ENCODE data around the gene QARS1.

QARS1 gene

DNA sequence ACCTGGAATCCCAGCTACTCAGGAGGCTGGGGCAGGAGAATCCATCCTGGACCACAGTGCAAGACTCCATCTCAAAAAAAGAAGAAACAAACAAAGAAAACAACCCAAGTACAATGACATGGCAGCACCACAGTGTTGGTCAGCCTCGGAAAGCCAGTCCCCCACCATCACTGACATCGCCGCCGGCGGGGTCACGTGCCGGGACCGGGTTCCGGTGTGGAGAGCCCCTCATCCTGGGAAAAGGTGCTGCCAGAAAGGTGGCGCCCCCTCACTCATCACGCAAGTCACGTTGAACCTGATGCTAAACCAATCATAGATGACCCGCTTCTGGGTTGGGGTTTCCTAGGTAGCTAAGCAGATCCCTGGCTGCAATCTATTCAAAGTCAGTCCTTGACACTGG is 28.4 kb downstream of the QARS1 start:
- peaks cover 8% of the 10 kb centered on the region for H3K79me1 ChIP-seq (ENCODE audit: low read length)
- peaks cover 22% of the 10 kb centered on the region for H3K79me2 ChIP-seq (ENCODE audit: control insufficient read depth, insufficient read depth, low read length)
- H3K4ac ChIP-seq (ENCODE audit: low read depth, low read length), result no peak overlapping the region
- no CpG with 5 or more reads among the region's 13 CpGs for WGBS (ENCODE audit: extremely low coverage, insufficient coverage, low lambda C conversion rate)
- H2AK5ac ChIP-seq (ENCODE audit: low read length), result no peak overlapping the region
- H3K4me2 ChIP-seq (ENCODE audit: low read length), result no peak overlapping the region
- no peak overlapping the region for H3K4me3 ChIP-seq (ENCODE audit: low read length)
- no peak overlapping the region for H3K27ac ChIP-seq (ENCODE audit: low read depth, low read length)
- H2BK15ac ChIP-seq (replicated peaks; ENCODE audit: low read depth), result no peak overlapping the region
- H3K36me3 ChIP-seq (ENCODE audit: control insufficient read depth, insufficient read depth, low read length), result peaks cover 12% of the 10 kb centered on the region
- no peak overlapping the region for H3K56ac ChIP-seq (ENCODE audit: low read length)
- no peak overlapping the region for H2BK5ac ChIP-seq (ENCODE audit: low read length)
- H3K27me3 ChIP-seq (ENCODE audit: insufficient read depth, low read length, poor library complexity), result no peaks in the 10 kb centered on the region
- no peak overlapping the region for H4K5ac ChIP-seq (ENCODE audit: low read length)
- H4K8ac ChIP-seq (ENCODE audit: low read depth, low read length), result no peak overlapping the region
- no peak overlapping the region for H3K18ac ChIP-seq (ENCODE audit: low read length)
- H3K9ac ChIP-seq (ENCODE audit: low read length), result no peak overlapping the region
- no peak for DNase-seq
- no peak overlapping the region for H3K23ac ChIP-seq (ENCODE audit: low read length)
- no peak overlapping the region for H2BK120ac ChIP-seq (ENCODE audit: low read depth, low read length)
- no peaks in the 10 kb centered on the region for H3K4me1 ChIP-seq (ENCODE audit: control insufficient read depth, low read depth, low read length)

DNA sequence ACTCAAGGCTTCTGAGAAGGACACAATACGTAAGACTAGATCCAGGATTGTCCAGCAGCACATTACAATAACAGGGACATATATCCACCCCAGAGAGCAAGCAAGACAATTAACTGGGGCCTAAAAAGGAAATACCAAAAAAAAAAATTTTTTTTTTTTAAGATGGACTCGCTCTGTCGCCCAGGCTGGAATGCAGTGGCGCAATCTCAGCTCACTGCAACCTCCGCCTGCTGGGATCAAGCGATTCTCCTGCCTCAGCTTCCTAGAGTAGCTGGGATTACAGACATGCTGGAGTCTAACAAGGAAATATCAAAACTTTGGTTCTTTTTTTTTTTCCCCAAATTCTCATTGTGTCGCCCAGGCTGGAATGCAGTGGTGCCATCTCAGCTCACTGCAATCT is 46.5 kb downstream of the QARS1 start:
- Histone ChIP-seq H2BK15ac (replicated peaks; ENCODE audit: low read depth) (no peak overlapping the region), H3K27ac (ENCODE audit: low read depth, low read length) (no peak overlapping the region), H3K4me3 (ENCODE audit: low read length) (no peak overlapping the region), H3K56ac (ENCODE audit: low read length) (no peak overlapping the region), H3K18ac (ENCODE audit: low read length) (no peak overlapping the region), H3K4me1 (ENCODE audit: control insufficient read depth, low read depth, low read length) (no peaks in the 10 kb centered on the region), H2BK120ac (ENCODE audit: low read depth, low read length) (no peak overlapping the region), H3K4me2 (ENCODE audit: low read length) (no peak overlapping the region), H3K36me3 (ENCODE audit: control insufficient read depth, insufficient read depth, low read length) (peaks cover 17% of the 10 kb centered on the region), H2BK5ac (ENCODE audit: low read length) (no peak overlapping the region), H3K23ac (ENCODE audit: low read length) (no peak overlapping the region), H4K5ac (ENCODE audit: low read length) (no peak overlapping the region), H4K8ac (ENCODE audit: low read depth, low read length) (no peak overlapping the region), H3K4ac (ENCODE audit: low read depth, low read length) (no peak overlapping the region), H3K27me3 (ENCODE audit: insufficient read depth, low read length, poor library complexity) (no peaks in the 10 kb centered on the region), H2AK5ac (ENCODE audit: low read length) (no peak overlapping the region), H3K79me2 (ENCODE audit: control insufficient read depth, insufficient read depth, low read length) (no peaks in the 10 kb centered on the region), H3K79me1 (ENCODE audit: low read length) (peaks cover 3% of the 10 kb centered on the region), H3K9ac (ENCODE audit: low read length) (no peak overlapping the region)
- DNase-seq, result no peak
- WGBS (ENCODE audit: extremely low coverage, insufficient coverage, low lambda C conversion rate), result no CpG with 5 or more reads among the region's 7 CpGs

DNA sequence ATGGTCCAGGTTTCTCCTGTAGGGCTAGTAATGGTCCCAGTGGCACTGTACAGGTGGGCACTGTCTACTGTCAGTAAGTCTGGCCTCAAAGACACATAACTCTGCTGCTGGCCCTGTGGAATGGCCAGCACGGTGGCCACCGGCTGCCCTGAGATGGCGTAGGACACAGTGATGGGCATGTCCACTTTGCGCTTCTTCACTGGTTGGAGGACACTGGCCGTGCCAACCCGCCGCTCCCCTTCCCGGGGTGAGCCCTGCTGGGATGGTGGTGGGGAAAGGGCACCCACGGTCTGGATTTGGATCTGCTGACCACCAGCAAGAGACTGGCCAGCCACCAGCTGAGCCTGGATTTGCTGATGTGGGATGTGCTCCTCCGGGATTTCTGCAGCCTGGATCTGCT is 47.3 kb downstream of the QARS1 start:
- no peak overlapping the region for H3K4me2 ChIP-seq (ENCODE audit: low read length)
- no peak overlapping the region for H2BK120ac ChIP-seq (ENCODE audit: low read depth, low read length)
- WGBS (ENCODE audit: extremely low coverage, insufficient coverage, low lambda C conversion rate), result no CpG with 5 or more reads among the region's 10 CpGs
- H3K4me1 ChIP-seq (ENCODE audit: control insufficient read depth, low read depth, low read length), result no peaks in the 10 kb centered on the region
- no peaks in the 10 kb centered on the region for H3K27me3 ChIP-seq (ENCODE audit: insufficient read depth, low read length, poor library complexity)
- H2BK15ac ChIP-seq (replicated peaks; ENCODE audit: low read depth), result no peak overlapping the region
- DNase-seq, result no peak
- H3K56ac ChIP-seq (ENCODE audit: low read length), result no peak overlapping the region
- no peaks in the 10 kb centered on the region for H3K79me2 ChIP-seq (ENCODE audit: control insufficient read depth, insufficient read depth, low read length)
- H3K18ac ChIP-seq (ENCODE audit: low read length), result no peak overlapping the region
- H4K8ac ChIP-seq (ENCODE audit: low read depth, low read length), result no peak overlapping the region
- peaks cover 18% of the 10 kb centered on the region for H3K36me3 ChIP-seq (ENCODE audit: control insufficient read depth, insufficient read depth, low read length)
- H3K79me1 ChIP-seq (ENCODE audit: low read length), result peaks cover 3% of the 10 kb centered on the region
- H2BK5ac ChIP-seq (ENCODE audit: low read length), result no peak overlapping the region
- no peak overlapping the region for H3K23ac ChIP-seq (ENCODE audit: low read length)
- H2AK5ac ChIP-seq (ENCODE audit: low read length), result no peak overlapping the region
- H3K4me3 ChIP-seq (ENCODE audit: low read length), result no peak overlapping the region
- no peak overlapping the region for H3K27ac ChIP-seq (ENCODE audit: low read depth, low read length)
- H4K5ac ChIP-seq (ENCODE audit: low read length), result no peak overlapping the region
- no peak overlapping the region for H3K4ac ChIP-seq (ENCODE audit: low read depth, low read length)
- H3K9ac ChIP-seq (ENCODE audit: low read length), result no peak overlapping the region

DNA sequence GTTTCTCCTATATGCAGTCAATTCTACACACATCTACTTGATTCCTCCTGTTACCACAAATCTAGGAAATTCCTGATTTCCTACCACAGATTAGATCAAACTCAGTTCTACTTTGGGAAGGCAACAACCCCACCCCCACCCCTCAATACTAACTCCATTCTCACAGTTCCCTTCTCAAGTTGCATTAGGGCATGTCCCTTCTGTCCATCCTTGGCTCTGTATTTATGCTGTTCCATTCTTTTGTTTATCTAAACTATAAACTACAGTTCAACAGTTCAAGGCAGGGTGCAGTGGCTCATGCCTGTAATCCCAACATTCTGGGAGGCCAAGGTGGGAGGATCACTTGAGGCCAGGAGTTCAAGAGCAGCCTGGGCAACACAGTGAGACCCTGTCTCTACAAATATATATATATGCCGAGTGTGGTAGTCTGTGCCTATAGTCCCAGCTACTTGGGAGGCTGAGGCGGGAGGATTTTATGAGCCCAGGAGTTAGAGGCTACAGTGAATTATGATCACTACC is 50.2 kb downstream of the QARS1 start:
- H3K27ac ChIP-seq (ENCODE audit: low read depth, low read length), result no peak overlapping the region
- H2BK15ac ChIP-seq (replicated peaks; ENCODE audit: low read depth), result no peak overlapping the region
- H2AK5ac ChIP-seq (ENCODE audit: low read length), result no peak overlapping the region
- no peak overlapping the region for H2BK5ac ChIP-seq (ENCODE audit: low read length)
- no peak overlapping the region for H3K56ac ChIP-seq (ENCODE audit: low read length)
- H3K36me3 ChIP-seq (ENCODE audit: control insufficient read depth, insufficient read depth, low read length), result peaks cover 24% of the 10 kb centered on the region
- no peaks in the 10 kb centered on the region for H3K4me1 ChIP-seq (ENCODE audit: control insufficient read depth, low read depth, low read length)
- no peaks in the 10 kb centered on the region for H3K27me3 ChIP-seq (ENCODE audit: insufficient read depth, low read length, poor library complexity)
- no peak overlapping the region for H3K18ac ChIP-seq (ENCODE audit: low read length)
- H4K8ac ChIP-seq (ENCODE audit: low read depth, low read length), result no peak overlapping the region
- no peak overlapping the region for H3K4ac ChIP-seq (ENCODE audit: low read depth, low read length)
- H3K23ac ChIP-seq (ENCODE audit: low read length), result no peak overlapping the region
- H2BK120ac ChIP-seq (ENCODE audit: low read depth, low read length), result no peak overlapping the region
- H3K79me2 ChIP-seq (ENCODE audit: control insufficient read depth, insufficient read depth, low read length), result peaks cover 5% of the 10 kb centered on the region
- no peak overlapping the region for H3K4me3 ChIP-seq (ENCODE audit: low read length)
- H3K4me2 ChIP-seq (ENCODE audit: low read length), result no peak overlapping the region
- peaks cover 9% of the 10 kb centered on the region for H3K79me1 ChIP-seq (ENCODE audit: low read length)
- no peak overlapping the region for H4K5ac ChIP-seq (ENCODE audit: low read length)
- WGBS (ENCODE audit: extremely low coverage, insufficient coverage, low lambda C conversion rate), result no CpG with 5 or more reads among the region's 2 CpGs
- H3K9ac ChIP-seq (ENCODE audit: low read length), result no peak overlapping the region
- no peak for DNase-seq

DNA sequence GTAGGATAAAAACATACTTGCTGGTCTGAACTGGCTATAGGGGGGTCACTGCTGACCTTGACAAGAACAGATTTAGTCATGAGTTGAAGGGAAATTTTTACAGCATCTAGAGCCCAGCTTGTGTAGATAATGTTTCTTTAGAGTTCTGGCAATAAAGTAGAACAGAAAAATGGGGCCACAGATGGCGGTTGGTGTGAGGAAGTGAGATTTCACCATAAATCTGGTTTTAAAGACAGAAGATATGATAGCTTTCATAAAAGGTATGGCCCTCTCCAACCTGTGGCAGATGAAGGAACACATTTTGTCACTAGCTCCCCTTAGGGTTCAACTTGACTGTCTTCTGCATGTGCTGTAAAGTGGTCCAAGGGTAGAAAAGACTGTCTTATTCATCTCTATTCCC is 51.0 kb downstream of the QARS1 start:
- Histone ChIP-seq H3K4me2 (ENCODE audit: low read length) (no peak overlapping the region), H2BK5ac (ENCODE audit: low read length) (no peak overlapping the region), H3K4ac (ENCODE audit: low read depth, low read length) (no peak overlapping the region), H3K27ac (ENCODE audit: low read depth, low read length) (no peak overlapping the region), H3K18ac (ENCODE audit: low read length) (no peak overlapping the region), H3K4me3 (ENCODE audit: low read length) (no peak overlapping the region), H3K27me3 (ENCODE audit: insufficient read depth, low read length, poor library complexity) (no peaks in the 10 kb centered on the region), H3K4me1 (ENCODE audit: control insufficient read depth, low read depth, low read length) (no peaks in the 10 kb centered on the region), H3K23ac (ENCODE audit: low read length) (no peak overlapping the region), H2AK5ac (ENCODE audit: low read length) (no peak overlapping the region), H2BK15ac (replicated peaks; ENCODE audit: low read depth) (no peak overlapping the region), H3K36me3 (ENCODE audit: control insufficient read depth, insufficient read depth, low read length) (peaks cover 24% of the 10 kb centered on the region), H4K5ac (ENCODE audit: low read length) (no peak overlapping the region), H3K79me2 (ENCODE audit: control insufficient read depth, insufficient read depth, low read length) (peaks cover 5% of the 10 kb centered on the region), H3K9ac (ENCODE audit: low read length) (no peak overlapping the region), H4K8ac (ENCODE audit: low read depth, low read length) (no peak overlapping the region), H2BK120ac (ENCODE audit: low read depth, low read length) (no peak overlapping the region), H3K56ac (ENCODE audit: low read length) (no peak overlapping the region), H3K79me1 (ENCODE audit: low read length) (peaks cover 9% of the 10 kb centered on the region)
- WGBS (ENCODE audit: extremely low coverage, insufficient coverage, low lambda C conversion rate), result no CpG with 5 or more reads among the region's 1 CpG
- DNase-seq, result no peak

All from mesendoderm (in vitro differentiated cells).